Nephron progenitor cell (in vitro differentiated cells): ENCODE measurements around the gene UBE2D2.
A peak's percentile ranks its signal among the peaks of the same experiment; 100 is the strongest.
"Not testable (repeated sequence)": the region's sequence is repeated elsewhere in the genome, so short reads cannot be mapped to it uniquely, and the experiment has no call there.

Experiments used
- DNase-seq: peaks from one replicate; pipeline ENCODE4 v3.0.0; 2021
- H3K27ac Mint-ChIP-seq: 2 replicates; pipeline ENCODE4 v1.8.0; 2021; ENCODE audit warnings: mild to moderate bottlenecking, moderate library complexity, mixed read lengths
- H3K27me3 Mint-ChIP-seq: 2 replicates; pipeline ENCODE4 v1.8.0; 2021; ENCODE audit warnings: mild to moderate bottlenecking, low read depth, mixed read lengths; ENCODE audit not compliant: poor library complexity
- H3K36me3 Mint-ChIP-seq: 2 replicates; pipeline ENCODE4 v1.8.0; 2021; ENCODE audit warnings: low read depth, mixed read lengths
- H3K4me1 Mint-ChIP-seq: 2 replicates; pipeline ENCODE4 v1.8.0; 2021; ENCODE audit warnings: mixed read lengths
- H3K4me3 Mint-ChIP-seq: 2 replicates; pipeline ENCODE4 v1.8.0; 2021; ENCODE audit warnings: mild to moderate bottlenecking, moderate library complexity, mixed read lengths
- H3K9me3 Mint-ChIP-seq: 2 replicates; pipeline ENCODE4 v1.8.0; 2021; ENCODE audit warnings: mild to moderate bottlenecking, moderate library complexity, mixed read lengths
- CTCF ChIP-seq: fragments of 200-600 bp; sonication (generic); IDR thresholded peaks from 2 replicates; pipeline ENCODE4 v1.5.0; 2021; ENCODE audit warnings: antibody characterized with exemption

UBE2D2 gene

GRCh38 chr5:139600336-139600949, 39.3 kb downstream of the UBE2D2 start:
- Mint-ChIP-seq H3K4me1 (peaks cover 4% of the 10 kb centered on the region), H3K9me3 (peaks cover 12% of the 10 kb centered on the region), H3K27me3 (no peaks in the 10 kb centered on the region), H3K27ac (no peak overlapping the region), H3K36me3 (peaks cover 64% of the 10 kb centered on the region), H3K4me3 (no peak overlapping the region)
- no peak for TF ChIP-seq CTCF
- DNase-seq, result no peak

GRCh38 chr5:139601429-139601828, 40.3 kb downstream of the UBE2D2 start:
- H3K4me1 Mint-ChIP-seq, result peaks cover 4% of the 10 kb centered on the region
- H3K36me3 Mint-ChIP-seq, result peaks cover 67% of the 10 kb centered on the region
- H3K9me3 Mint-ChIP-seq, result peaks cover 7% of the 10 kb centered on the region
- DNase-seq, result no peak
- no peaks in the 10 kb centered on the region for H3K27me3 Mint-ChIP-seq
- peak overlapping the region; percentile 20 for H3K4me3 Mint-ChIP-seq
- TF ChIP-seq CTCF, result no peak
- H3K27ac Mint-ChIP-seq, result peak overlapping the region; percentile 42

- H3K9me3 Mint-ChIP-seq, H3K4me3 Mint-ChIP-seq, H3K27me3 Mint-ChIP-seq, H3K4me1 Mint-ChIP-seq, DNase-seq, H3K27ac Mint-ChIP-seq: not testable (repeated sequence)
- peaks cover 67% of the 10 kb centered on the region for H3K36me3 Mint-ChIP-seq
Observed at GRCh38 chr5:139601948-139602347, 40.8 kb downstream of the UBE2D2 start.

GRCh38 chr5:139605887-139606286, 44.7 kb downstream of the UBE2D2 start:
- Mint-ChIP-seq H3K27ac (peak overlapping the region; percentile 90), H3K4me3 (no peak overlapping the region), H3K27me3 (no peaks in the 10 kb centered on the region), H3K36me3 (peaks cover 58% of the 10 kb centered on the region), H3K4me1 (peaks cover 4% of the 10 kb centered on the region), H3K9me3 (no peaks in the 10 kb centered on the region)
- DNase-seq, result no peak
- no peak for TF ChIP-seq CTCF

- no peaks in the 10 kb centered on the region for H3K27me3 Mint-ChIP-seq
- no peak for TF ChIP-seq CTCF
- no peak overlapping the region for H3K4me3 Mint-ChIP-seq
- no peaks in the 10 kb centered on the region for H3K4me1 Mint-ChIP-seq
- H3K36me3 Mint-ChIP-seq, result peaks cover 36% of the 10 kb centered on the region
- no peaks in the 10 kb centered on the region for H3K9me3 Mint-ChIP-seq
- peak overlapping the region; percentile 9 for H3K27ac Mint-ChIP-seq
- no peak for DNase-seq
Observed at GRCh38 chr5:139611703-139612584, 50.8 kb downstream of the UBE2D2 start.

- Mint-ChIP-seq H3K4me1 (no peaks in the 10 kb centered on the region), H3K27ac (peak overlapping the region; percentile 61), H3K4me3 (no peak overlapping the region), H3K27me3 (no peaks in the 10 kb centered on the region), H3K9me3 (no peaks in the 10 kb centered on the region), H3K36me3 (peaks cover 66% of the 10 kb centered on the region)
- TF ChIP-seq CTCF, result no peak
- DNase-seq, result no peak
Observed at GRCh38 chr5:139619861-139620260, 58.7 kb downstream of the UBE2D2 start.

GRCh38 chr5:139625398-139625797, 64.3 kb downstream of the UBE2D2 start:
- not testable (repeated sequence) for H3K4me1 Mint-ChIP-seq, H3K27ac Mint-ChIP-seq, H3K4me3 Mint-ChIP-seq, H3K27me3 Mint-ChIP-seq, DNase-seq, H3K9me3 Mint-ChIP-seq
- H3K36me3 Mint-ChIP-seq, result peaks cover 70% of the 10 kb centered on the region
